HEK293T (cell line): Measurements from ENCODE around the gene MMP25.

Source experiments
- ARNT ChIP-seq: fragments of 450-650 bp; IDR thresholded peaks from 2 replicates; pipeline ENCODE4 v1.6.1; 2017; ENCODE audit warnings: mild to moderate bottlenecking
- ELF4 ChIP-seq: fragments of 450-650 bp; IDR thresholded peaks from 2 replicates; pipeline ENCODE4 v1.6.1; 2017; ENCODE audit warnings: antibody characterized with exemption
- FOXM1 ChIP-seq: fragments of 450-650 bp; IDR thresholded peaks from 2 replicates; pipeline ENCODE4 v1.6.1; 2017; ENCODE audit warnings: mild to moderate bottlenecking, borderline replicate concordance
- HDGF ChIP-seq: fragments of 450-650 bp; IDR thresholded peaks from 2 replicates; pipeline ENCODE4 v1.6.1; 2017; ENCODE audit warnings: antibody characterized with exemption, borderline replicate concordance
- LEF1 ChIP-seq: fragments of 450-650 bp; IDR thresholded peaks from 2 replicates; pipeline ENCODE4 v1.6.1; 2017; ENCODE audit warnings: mild to moderate bottlenecking, borderline replicate concordance
- PKNOX1 ChIP-seq: fragments of 450-650 bp; IDR thresholded peaks from 2 replicates; pipeline ENCODE4 v1.6.1; 2016
- ZNF384 ChIP-seq: fragments of 450-650 bp; IDR thresholded peaks from 2 replicates; pipeline ENCODE4 v1.6.1; 2016

DNA sequence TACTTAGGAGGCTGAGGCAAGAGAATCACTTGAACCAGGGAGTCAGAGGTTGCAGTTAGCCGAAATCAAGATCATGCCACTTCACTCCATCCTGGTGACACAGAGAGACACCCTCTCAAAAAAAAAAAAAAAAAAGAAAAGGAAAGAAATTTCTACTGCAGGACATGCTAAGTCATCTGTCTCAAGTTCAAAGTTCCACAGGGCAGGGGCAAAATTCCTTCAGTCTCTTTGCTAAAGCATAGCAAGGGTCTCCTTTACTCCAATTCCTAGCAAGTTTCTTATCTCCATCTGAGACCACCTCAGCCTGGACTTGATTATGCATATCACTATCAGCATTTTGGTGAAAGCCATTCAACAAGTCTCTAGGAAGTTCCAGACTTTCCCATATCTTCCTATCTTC is 38.1 kb downstream of the MMP25 start:
- TF ChIP-seq ZNF384 (no peak), HDGF (no peak), ELF4 (no peak), ARNT (no peak), FOXM1 (no peak), LEF1 (no peak), PKNOX1 (no peak)
